ENCODE data around the gene SNX8. TPM values are rescaled to one million over a fixed set of nuclear protein-coding genes. Genes with fewer than 3 reads are reported as not detected.

Gene SNX8
- total RNA-seq, 2 donors from 2014 or later: 10.7 to 29.2 TPM

DNA sequence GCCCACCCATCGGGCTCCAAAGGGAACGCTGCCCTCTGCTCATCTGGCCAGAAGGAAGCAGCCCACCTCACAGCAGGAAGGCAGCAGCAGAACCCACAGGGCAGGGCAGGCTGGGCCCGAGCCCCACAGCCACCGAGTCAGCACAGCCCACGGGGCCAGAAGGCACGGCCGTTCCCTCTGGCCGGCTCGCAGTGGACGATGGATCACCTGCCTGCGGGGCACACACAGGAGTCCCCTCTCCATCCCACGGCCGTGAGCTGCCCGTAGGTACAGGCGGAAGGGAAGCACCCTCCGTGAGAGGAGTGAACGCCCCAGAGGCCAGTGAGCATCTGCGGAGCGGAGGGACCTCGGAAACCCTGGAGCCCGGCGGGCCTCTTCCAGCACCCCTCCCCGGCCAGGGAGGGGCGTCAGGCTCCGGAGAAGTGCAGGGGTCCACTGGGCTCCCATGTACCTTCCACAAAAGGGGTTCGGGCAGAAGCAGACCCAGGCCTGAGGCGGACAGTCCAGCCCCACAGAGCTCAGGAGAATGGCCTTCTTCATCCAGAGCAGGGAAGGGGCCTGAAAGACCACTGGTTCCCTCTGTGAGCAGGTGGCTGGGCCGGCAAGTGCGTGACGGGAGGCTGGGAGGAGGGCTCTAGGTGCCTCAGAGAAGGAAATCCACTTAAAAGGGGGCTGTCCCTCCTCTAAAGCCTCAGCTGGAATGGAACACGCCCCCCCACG, 60.6 kb downstream of the SNX8 start:
- no peak for DNase-seq (ENCODE audit: low spot score)
- Histone ChIP-seq H3K9me3 (no peaks in the 10 kb centered on the region), H3K27ac (no peak overlapping the region), H3K4me1 (replicated peaks) (no peaks in the 10 kb centered on the region), H3K4me3 (no peak overlapping the region), H3K27me3 (replicated peaks; ENCODE audit: insufficient read depth) (no peaks in the 10 kb centered on the region), H3K36me3 (no peaks in the 10 kb centered on the region)
- TF ChIP-seq POLR2A (IDR thresholded peaks at IDR 0.05) (no peak), POLR2AphosphoS5 (IDR thresholded peaks at IDR 0.05) (no peak)
- TF ChIP-seq, protein P1, sequence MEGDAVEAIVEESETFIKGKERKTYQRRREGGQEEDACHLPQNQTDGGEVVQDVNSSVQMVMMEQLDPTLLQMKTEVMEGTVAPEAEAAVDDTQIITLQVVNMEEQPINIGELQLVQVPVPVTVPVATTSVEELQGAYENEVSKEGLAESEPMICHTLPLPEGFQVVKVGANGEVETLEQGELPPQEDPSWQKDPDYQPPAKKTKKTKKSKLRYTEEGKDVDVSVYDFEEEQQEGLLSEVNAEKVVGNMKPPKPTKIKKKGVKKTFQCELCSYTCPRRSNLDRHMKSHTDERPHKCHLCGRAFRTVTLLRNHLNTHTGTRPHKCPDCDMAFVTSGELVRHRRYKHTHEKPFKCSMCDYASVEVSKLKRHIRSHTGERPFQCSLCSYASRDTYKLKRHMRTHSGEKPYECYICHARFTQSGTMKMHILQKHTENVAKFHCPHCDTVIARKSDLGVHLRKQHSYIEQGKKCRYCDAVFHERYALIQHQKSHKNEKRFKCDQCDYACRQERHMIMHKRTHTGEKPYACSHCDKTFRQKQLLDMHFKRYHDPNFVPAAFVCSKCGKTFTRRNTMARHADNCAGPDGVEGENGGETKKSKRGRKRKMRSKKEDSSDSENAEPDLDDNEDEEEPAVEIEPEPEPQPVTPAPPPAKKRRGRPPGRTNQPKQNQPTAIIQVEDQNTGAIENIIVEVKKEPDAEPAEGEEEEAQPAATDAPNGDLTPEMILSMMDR (IDR thresholded peaks at IDR 0.05): no peak
- intact Hi-C loops (cut with DNase I): no loop called here
- WGBS: 91% methylated on average over 27 of the region's 32 CpGs

DNA sequence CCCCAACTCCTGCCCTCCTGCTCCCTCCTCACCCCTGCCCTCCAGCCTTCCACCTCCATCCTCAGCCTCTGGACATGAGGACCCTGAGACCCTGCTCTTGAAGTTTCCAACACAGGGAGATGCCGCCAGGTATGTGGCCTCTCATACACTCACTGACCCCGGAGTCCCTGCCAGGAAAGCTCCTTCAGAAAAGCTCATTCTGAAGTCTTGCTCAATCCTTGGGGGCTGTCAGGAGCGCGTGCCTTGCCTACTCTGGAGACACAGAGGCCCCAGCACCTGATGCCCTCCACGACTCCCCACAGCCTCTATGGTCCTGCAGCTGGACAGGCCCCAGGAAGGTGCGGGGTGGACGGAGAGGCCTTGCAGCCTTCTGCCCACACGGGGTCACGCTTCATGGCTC, 61.2 kb downstream of the SNX8 start:
- H3K27ac ChIP-seq: no peak overlapping the region
- TF ChIP-seq POLR2AphosphoS5 (IDR thresholded peaks at IDR 0.05): no peak
- no peak for TF ChIP-seq POLR2A (IDR thresholded peaks at IDR 0.05)
- TF ChIP-seq, protein P1 (IDR thresholded peaks at IDR 0.05): no peak
- no peak for DNase-seq (ENCODE audit: low spot score)
- no peaks in the 10 kb centered on the region for H3K36me3 ChIP-seq
- H3K27me3 ChIP-seq (replicated peaks; ENCODE audit: insufficient read depth): no peaks in the 10 kb centered on the region
- 89% methylated on average over 9 of the region's 9 CpGs for WGBS
- H3K4me3 ChIP-seq: no peak overlapping the region
- intact Hi-C loops (cut with DNase I): no loop called here
- no peaks in the 10 kb centered on the region for H3K4me1 ChIP-seq (replicated peaks)
- no peaks in the 10 kb centered on the region for H3K9me3 ChIP-seq

DNA sequence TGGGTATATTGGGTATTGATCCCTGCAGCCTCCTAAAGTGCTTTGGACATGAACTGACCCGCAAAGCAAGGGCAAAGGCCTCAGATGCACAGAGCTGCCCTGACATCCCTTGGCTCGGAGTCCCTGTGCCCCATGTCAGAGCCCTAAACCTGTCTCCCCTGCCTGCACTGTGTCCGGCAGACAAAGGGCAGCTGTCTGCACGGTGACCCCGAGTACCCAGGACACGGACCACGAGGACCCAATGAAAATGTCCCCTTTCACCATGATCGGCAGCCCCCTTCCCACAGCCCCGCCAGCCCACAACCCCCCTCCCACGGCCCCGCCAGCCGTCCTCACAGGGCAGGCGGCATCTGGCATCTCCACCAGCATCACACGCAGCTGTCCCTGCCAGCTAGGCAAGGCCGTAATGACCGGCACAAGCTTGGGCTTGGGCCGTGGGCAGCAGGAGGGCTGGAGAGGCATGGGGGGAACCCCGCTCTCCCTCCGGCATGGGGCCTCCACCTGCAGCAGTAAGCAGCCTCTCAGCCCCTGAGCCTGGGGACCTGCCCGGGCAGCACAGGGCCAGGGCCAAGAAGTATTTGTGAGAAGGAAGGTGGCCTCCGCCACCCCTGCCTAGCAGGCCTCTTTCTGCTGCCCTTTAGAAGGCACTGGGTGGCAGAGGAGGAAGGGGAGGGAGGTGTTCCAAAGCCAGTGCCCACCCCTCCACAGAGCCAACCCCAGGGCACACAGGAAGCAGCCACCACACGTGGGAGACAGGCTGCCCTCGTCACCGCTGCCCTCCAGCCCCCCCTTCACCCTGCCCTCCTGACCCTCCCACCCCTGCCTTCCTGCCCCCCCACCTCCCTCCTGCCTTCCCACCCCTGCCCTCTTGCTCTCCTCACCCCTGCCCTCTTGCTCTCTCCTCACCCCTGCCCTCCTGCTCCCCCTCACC, 62.1 kb downstream of the SNX8 start:
- no peak overlapping the region for H3K4me3 ChIP-seq
- H3K9me3 ChIP-seq: no peaks in the 10 kb centered on the region
- no peaks in the 10 kb centered on the region for H3K27me3 ChIP-seq (replicated peaks; ENCODE audit: insufficient read depth)
- no peak overlapping the region for H3K27ac ChIP-seq
- TF ChIP-seq POLR2A (IDR thresholded peaks at IDR 0.05): no peak
- TF ChIP-seq, protein P1 (IDR thresholded peaks at IDR 0.05): no peak
- no peak for TF ChIP-seq POLR2AphosphoS5 (IDR thresholded peaks at IDR 0.05)
- intact Hi-C loops (cut with DNase I): no loop called here
- no peaks in the 10 kb centered on the region for H3K4me1 ChIP-seq (replicated peaks)
- DNase-seq (ENCODE audit: low spot score): no peak
- H3K36me3 ChIP-seq: no peaks in the 10 kb centered on the region
- WGBS: 80% methylated on average over 21 of the region's 24 CpGs

DNA sequence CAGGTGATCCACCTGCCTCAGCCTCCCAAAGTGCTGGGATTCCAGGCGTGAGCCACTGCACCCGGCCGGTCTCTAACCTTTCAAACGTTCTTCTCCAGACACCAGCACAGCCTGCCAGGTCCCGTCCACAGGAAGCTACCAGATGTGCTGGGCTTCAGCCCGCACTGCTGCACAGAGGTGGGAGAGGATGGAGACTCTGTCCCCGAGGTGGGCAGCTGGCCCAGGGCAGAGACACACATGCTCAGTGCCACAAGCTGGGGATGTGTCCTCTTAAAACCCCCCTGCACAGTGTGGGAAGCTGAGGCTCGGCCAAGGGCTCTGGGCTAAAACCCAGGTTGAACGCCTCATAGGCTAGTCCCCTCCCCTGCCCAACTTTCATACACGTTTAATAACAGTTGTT, 62.9 kb downstream of the SNX8 start:
- Histone ChIP-seq H3K4me1 (replicated peaks) (no peaks in the 10 kb centered on the region), H3K27me3 (replicated peaks; ENCODE audit: insufficient read depth) (no peaks in the 10 kb centered on the region), H3K36me3 (no peaks in the 10 kb centered on the region), H3K9me3 (no peaks in the 10 kb centered on the region), H3K4me3 (no peak overlapping the region), H3K27ac (no peak overlapping the region)
- DNase-seq (ENCODE audit: low spot score): no peak
- intact Hi-C loops (cut with DNase I): no loop called here
- TF ChIP-seq POLR2AphosphoS5 (IDR thresholded peaks at IDR 0.05): no peak
- no peak for TF ChIP-seq POLR2A (IDR thresholded peaks at IDR 0.05)
- TF ChIP-seq, protein P1 (IDR thresholded peaks at IDR 0.05): no peak
- WGBS: 61% methylated on average over 10 of the region's 10 CpGs

All from prostate gland (tissue), 2 donors.